Activated CD4-positive, alpha-beta T cell treated with anti-CD3 and anti-CD28 coated beads, Interleukin-10, Interleukin-2, amounts not matched to agents 100 ng/mL and 50 ng/mL, durations not matched to agents 16 hours and 8 hours (primary cell): ENCODE measurements around the gene UCHL5.
"Not testable (repeated sequence)": the region's sequence is repeated elsewhere in the genome, so short reads cannot be mapped to it uniquely, and the experiment has no call there.

Experiments
- DNase-seq: peaks from one replicate; pipeline ENCODE4 v3.0.0-alpha.2; 2020

The UCHL5 gene

GRCh38 chr1:193009501-193009900 lies 49.7 kb downstream of the UCHL5 start:
- no peak for DNase-seq

- DNase-seq, result no peak
These were observed 53.4 kb downstream of the UCHL5 start for GRCh38 chr1:193005785-193006184.

- no peak for DNase-seq
These were observed 60.6 kb downstream of the UCHL5 start for GRCh38 chr1:192998536-192998935.

GRCh38 chr1:192994141-192994540 lies 65.0 kb downstream of the UCHL5 start:
- no peak for DNase-seq

- peak; percentile 64 for DNase-seq
These were observed 65.6 kb downstream of the UCHL5 start for GRCh38 chr1:192993426-192994085.

- DNase-seq, result not testable (repeated sequence)
These were observed 72.3 kb downstream of the UCHL5 start for GRCh38 chr1:192986748-192987334.

- peak; percentile 87 for DNase-seq
These were observed 72.9 kb downstream of the UCHL5 start for GRCh38 chr1:192986110-192986747.

GRCh38 chr1:192984080-192984479 lies 75.1 kb downstream of the UCHL5 start:
- peak; percentile 73 for DNase-seq

GRCh38 chr1:192983349-192983980 lies 75.7 kb downstream of the UCHL5 start:
- DNase-seq, result peak; percentile 79

GRCh38 chr1:192980856-192981255 lies 78.3 kb downstream of the UCHL5 start:
- DNase-seq, result no peak

GRCh38 chr1:192980334-192980733 lies 78.8 kb downstream of the UCHL5 start:
- DNase-seq, result not testable (repeated sequence)

GRCh38 chr1:192979542-192979941 lies 79.6 kb downstream of the UCHL5 start:
- no peak for DNase-seq

GRCh38 chr1:192978195-192978710 lies 80.9 kb downstream of the UCHL5 start:
- no peak for DNase-seq

GRCh38 chr1:192977089-192977706 lies 82.0 kb downstream of the UCHL5 start:
- DNase-seq, result no peak

GRCh38 chr1:192976576-192976975 lies 82.6 kb downstream of the UCHL5 start:
- DNase-seq, result no peak

GRCh38 chr1:192974701-192975100 lies 84.5 kb downstream of the UCHL5 start:
- no peak for DNase-seq

GRCh38 chr1:192973988-192974387 lies 85.2 kb downstream of the UCHL5 start:
- DNase-seq, result no peak

- no peak for DNase-seq
These were observed 86.0 kb downstream of the UCHL5 start for GRCh38 chr1:192973202-192973601.

- DNase-seq, result no peak
These were observed 90.1 kb downstream of the UCHL5 start for GRCh38 chr1:192969091-192969490.

- DNase-seq, result no peak
These were observed 90.8 kb downstream of the UCHL5 start for GRCh38 chr1:192968323-192968722.

- no peak for DNase-seq
These were observed 91.3 kb downstream of the UCHL5 start for GRCh38 chr1:192967901-192968300.

GRCh38 chr1:192967211-192967877 lies 91.8 kb downstream of the UCHL5 start:
- DNase-seq, result no peak

GRCh38 chr1:192966073-192966472 lies 93.1 kb downstream of the UCHL5 start:
- no peak for DNase-seq
